ENCODE measurements around the gene MX2.

- TF ChIP-seq CTCF (conservative IDR thresholded peaks at IDR 0.05 in 1 of 2, IDR thresholded peaks at IDR 0.05 in 1 of 2; ENCODE audit: low read depth in 1 of 2, low read length in 2 of 2) (no peak), EZH2 (IDR thresholded peaks at IDR 0.05; ENCODE audit: low read length, missing control alignments) (no peak)
Observed at GRCh38 chr21:41362605-41363369, 960 bp downstream of the MX2 start.

Data from fibroblast of lung (primary cell).